GM18499 (cell line): Measurements from ENCODE around the gene TRPC6.
"Not testable (repeated sequence)": the region's sequence is repeated elsewhere in the genome, so short reads cannot be mapped to it uniquely, and the experiment has no call there.

Source experiments
- ATAC-seq: cut with Tn5 transposase; IDR thresholded peaks from one replicate; pipeline ENCODE4 v1.9.1; 2021; ENCODE audit warnings: moderate number of reproducible peaks; ENCODE audit not compliant: insufficient read depth, unreplicated experiment

The TRPC6 gene

DNA sequence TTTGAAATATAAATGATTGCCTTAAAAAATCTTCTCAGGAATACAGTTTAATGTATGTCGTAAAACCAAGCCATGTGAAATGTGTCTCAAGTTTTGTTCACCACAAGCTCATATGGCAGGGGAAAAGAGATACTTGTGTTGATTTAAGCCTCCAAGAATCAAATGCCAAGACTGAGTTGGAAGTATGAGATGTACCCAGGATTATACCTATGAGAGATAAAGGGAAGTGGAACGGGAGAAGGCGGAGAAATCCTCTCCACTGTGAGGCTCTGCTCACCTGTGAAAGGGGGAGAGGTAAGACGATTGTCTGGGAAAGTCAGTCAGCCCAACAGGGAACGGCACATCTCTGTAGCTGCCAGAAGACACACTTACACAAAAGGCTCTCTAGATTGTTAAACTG is 124.8 kb downstream of the TRPC6 start:
- no peak for ATAC-seq

DNA sequence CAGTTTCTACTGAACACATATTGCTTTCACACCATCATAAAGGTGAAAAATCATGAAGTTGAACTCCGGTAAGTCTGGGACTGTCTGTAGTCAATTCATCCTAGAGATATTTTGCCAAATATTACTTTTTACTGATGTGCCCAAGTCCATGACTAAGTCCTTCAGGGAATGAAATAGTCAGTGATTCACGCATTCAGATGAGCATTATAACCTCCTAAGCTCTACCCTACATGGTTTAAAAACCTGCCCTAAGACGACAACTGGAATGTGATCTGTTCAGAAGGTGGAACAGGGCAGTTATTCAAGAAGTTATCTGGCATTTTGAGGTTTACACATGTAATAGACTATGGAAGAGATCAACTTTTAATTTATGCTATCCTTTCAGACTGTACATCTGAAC is 125.6 kb downstream of the TRPC6 start:
- ATAC-seq: no peak

DNA sequence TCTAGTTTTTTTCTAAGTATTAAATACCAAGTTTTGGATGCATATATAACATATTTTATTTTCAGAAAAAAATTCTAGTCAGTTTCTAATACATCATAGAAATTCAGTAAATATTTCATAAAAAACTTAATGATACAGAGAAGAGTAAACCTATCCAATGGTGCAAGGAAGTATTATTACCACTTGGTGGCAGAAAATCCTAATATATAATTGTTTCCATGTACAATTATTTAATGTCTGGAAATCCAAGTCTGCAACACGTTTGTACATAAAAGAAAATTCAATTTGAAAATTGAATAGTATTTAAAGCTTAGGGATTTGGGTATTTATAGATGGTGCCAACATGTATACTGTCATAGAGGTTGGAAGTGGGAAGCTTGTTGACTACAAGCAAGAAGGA is 127.0 kb downstream of the TRPC6 start:
- ATAC-seq: no peak

DNA sequence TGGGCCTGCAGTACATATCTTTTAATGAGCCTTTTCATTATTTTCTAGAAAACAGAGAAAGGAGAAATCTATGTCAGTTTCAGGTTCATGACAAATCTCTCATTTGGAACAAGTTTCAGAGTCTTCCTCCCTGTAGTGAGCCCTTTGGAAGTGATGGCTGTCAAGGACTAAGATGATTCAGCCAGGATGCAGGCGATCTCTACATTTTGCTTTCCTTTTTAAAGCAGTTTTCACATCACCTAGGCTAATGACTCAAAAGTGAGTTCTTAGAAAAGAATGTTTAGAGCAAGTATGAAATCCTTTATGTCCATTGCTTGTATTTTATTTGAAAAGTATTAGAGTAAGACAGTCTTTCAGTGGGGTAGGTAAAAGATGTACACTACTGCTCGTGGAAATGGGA is 130.1 kb downstream of the TRPC6 start:
- ATAC-seq: no peak

DNA sequence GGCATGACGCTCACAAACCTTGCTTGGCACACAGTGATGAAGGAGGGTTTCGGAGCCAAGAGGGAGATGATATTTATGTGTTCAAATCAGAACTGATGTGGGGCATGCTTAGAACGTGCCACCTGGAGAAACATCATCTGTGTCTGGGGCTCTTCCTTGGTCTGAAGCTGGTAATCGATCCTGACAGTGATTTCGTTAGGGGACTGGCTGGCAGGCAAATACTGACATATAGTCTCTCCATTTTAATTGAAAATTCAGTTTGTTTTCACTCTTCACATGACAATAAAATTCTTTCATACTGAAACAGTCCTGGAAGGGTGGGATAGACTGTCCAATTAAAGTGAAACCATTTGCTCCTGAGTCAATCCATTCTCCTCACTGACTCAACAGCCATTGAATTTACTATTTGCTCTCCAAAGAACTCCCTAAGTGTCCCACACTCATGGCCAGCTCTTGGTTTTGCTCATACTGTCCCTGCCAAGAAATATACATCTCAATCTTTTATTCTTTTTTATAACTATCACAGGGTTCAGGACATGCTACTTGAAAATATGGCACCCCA is 134.8 kb downstream of the TRPC6 start:
- ATAC-seq: no peak

DNA sequence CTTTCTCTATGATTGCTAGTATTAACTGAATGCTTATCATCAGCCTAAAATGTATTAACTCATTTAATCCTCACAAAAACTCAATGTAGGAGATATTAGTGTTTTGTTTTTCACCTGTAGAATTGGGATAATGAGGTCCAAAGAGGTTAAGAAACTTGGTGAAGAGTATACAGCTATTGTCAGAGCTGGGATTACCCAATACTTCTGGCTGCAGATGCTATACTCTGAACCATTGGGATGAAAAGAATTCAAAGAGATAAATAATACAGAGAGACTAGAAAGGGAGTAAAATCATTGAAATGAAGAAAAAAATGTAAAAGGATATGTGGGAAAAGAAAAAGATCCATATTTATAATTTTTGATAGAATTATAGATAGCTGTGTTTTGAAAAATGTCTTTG is 137.1 kb downstream of the TRPC6 start:
- no peak for ATAC-seq

DNA sequence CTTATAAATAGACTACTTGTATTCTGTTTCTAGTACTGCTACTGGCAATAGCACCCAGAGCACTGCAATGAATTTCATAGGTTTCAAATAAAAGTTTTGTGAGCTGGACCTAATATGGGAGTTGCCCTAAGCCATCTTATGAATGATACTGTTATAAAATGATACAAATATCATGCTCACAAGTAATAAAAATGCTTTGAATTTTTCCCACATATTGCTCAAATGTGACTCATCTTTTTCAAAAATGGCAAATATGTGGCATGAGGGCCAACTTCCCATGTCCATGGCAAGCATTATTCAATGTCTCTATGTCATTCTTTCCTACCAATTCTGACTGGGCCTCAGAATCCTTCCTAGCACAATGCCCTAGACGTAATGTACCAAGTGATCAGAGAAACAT is 137.6 kb downstream of the TRPC6 start:
- no peak for ATAC-seq

DNA sequence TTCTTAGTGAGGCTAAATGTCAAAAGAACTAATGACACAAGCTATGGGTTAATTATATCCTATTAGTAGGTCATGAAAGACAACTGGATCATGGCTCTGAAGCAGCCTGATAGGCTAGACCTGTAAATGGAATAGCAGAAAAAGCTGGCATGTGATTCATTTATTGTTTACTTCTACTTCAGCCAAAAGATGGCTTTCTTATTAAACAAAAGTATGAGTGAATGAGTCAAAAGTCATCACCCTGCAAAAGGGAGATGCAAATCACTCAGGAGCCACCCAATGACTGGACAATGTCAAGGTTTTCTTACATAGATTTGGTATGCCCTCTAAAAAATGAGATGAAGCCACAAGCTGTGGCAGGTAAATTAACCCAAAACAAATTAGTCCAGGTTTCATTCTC is 138.0 kb downstream of the TRPC6 start:
- no peak for ATAC-seq

DNA sequence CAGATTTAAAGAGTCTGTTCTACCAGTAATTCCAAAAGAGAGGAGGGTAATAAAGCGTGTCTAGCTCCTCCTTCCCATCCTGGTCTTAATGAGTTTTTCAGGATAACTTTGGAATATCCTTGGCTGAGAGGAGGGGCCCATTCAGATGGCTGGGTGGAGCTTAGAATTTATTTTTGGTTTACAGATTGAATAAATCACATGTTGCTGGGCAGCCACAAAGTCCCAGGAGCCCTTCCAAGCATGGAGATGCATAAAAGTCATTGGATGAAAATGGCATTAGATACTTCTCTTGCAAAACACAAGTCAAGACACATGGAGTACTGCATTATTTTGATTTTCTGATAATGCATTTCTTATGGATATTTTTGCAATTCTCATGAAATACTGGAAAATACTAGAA is 139.0 kb downstream of the TRPC6 start:
- no peak for ATAC-seq

DNA sequence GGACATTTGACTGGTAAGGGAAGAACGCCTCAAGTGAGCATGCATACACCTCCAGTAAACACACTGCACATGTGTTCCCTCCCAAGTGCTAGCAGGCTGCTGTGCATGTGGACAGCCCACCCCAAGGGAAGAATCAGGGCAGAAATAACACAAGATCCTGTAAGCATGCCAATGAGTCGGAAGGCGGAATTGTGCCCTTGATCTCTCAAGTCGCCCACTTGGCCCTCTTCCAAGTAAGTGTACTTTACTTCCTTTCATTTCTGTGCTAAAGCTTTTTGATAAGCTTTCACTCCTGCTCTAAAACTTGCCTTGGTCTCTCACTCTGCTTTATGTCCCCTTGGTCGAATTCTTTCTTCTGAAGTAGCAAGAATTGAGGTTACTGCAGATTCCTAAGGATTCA is 139.6 kb downstream of the TRPC6 start:
- no peak for ATAC-seq

DNA sequence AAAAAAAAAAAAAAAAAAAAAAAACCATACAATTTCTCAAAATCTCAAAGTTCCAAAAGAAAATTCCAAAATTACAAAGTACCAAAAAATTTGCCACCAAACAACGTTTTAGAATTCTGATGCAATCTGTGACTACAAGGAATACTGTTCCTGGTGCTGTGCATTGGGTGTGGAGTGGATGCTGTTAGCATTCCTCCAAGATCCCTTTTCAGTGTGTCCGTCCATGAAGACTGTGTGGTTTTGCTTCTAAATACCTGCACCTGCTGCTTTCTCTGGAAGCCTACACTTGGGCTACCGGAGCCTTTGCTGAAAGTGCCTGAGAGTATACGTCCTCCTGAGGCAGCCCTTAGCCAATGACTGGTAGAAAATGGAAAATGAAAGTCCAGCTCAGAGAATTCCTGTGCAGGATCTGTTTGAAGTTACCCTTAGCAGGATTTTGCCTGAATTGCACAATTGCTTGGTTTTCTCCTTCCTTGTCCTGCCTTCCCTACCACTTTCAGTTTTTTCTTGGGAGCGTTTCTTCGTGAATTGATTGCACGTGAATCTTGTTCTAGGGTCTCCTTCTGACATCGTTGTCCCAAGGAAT is 140.8 kb downstream of the TRPC6 start:
- no peak for ATAC-seq

DNA sequence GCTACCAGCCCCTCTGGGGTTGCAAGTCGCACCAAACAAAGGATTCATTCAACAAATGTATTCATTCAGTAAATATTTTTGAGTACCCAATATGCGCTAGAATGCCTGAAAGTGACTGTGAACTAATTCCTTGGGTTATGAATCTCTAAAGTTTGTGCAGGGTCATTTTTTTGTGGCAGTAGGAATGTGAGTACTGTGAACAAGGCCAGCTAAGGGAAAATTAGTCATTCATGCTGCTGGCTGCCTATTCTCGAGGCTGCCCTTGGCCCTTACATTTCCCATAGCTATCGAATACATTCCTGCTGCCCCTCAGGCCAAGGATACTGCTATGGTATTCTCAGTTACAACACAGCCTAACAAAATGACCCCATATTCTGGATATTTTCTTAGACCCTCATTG is 141.6 kb downstream of the TRPC6 start:
- ATAC-seq: no peak

DNA sequence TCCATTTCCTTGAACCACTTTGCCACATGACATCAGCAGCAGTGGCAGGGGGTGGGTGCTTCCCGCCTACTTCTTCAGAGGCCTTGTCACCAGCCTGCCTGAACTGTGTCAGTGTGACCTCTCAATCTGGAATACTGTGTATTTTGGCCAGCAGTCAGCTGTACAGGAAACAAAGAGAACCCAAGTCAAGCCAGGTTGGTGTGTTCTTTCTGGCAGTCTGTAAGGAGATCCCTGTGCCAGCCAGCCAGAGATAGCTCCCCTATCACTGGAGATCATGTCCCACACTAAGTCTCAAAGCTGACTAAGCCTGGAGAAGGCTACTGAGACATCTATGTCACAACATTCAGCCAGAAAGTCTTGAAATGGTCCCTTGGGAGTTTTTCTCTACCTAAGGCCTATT is 142.1 kb downstream of the TRPC6 start:
- no peak for ATAC-seq

DNA sequence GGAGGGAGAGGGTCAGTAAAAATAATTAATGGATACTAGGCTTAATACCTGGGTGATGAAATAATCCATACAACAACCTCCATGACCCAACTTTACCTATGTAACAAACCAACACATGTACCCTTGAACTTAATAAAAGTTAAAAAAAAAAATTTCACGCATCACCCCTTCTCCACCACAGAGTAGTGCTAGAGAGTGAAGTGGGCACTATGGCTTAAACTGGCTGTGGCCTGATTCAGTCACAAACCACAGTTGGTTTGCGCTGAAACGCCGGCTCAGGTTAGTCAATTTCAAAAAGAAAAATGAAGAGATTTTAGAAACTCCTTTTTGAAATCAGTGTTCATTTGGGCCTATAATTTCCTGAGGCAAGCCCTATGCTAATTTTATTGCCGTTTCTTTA is 144.3 kb downstream of the TRPC6 start:
- no peak for ATAC-seq

DNA sequence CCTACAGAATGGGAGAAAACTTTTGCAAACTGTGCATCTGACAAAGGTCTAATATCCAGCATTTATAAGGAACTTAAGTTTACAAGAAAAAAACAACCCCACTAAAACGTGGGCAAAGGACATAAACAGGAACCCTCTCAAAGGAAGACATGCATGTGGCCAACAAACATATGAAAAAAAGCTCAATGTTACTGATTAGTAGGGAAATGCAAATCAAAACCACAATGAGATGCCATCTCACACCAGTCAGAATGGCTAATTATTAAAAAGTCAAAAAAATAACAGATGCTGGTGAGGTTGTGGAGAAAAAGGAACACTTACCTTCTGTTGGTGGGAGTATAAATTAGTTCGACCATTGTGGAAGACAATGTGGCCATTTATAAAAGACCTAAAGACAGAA is 145.1 kb downstream of the TRPC6 start:
- ATAC-seq: not testable (repeated sequence)

DNA sequence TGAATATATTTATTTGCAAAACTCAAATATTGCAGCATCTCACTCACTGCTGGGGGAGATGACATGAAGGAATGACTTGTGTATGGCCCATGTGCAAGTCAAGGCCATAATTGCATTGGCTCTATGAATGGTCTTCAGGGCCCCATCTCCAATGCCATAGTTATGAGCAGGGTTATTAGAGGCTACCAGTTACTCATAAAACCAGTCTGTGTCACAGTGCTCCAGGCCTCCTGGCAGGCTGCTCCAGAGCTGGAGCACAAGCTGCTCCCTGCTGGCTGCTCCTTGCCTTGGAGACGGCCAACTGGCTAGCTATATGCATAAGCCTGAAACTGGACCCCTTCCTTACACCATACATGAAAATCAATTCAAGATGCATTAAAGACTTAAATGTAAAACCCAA is 145.7 kb downstream of the TRPC6 start:
- ATAC-seq: no peak

DNA sequence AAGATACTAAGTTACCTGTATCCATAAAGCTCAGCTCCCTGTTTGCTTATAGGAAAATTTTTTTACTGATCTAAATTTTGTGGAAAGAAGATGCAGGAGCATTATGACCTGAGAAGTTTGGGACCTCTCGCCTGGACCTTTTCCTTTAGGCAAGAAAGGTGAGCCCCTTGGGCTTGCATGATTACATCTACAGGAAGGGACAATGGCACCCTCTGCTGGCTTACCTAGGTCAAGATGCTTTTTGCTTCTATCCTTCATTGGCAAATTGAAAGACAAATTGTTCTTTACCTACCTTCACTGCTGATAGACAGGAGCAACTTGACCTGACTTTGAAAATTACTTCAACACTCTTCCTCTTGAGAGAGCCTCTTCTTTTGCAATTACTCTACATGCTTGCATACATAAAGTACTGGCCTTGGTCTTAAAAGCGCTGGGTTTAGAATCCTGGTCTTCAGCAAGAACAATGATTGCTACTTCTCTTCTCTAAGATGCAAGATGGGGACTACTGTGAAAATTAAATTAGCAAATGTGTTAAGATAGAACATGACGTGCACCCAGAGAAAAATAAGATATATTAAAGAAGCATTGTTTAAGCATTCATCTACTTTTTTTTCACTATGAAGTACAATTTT is 147.2 kb downstream of the TRPC6 start:
- no peak for ATAC-seq

DNA sequence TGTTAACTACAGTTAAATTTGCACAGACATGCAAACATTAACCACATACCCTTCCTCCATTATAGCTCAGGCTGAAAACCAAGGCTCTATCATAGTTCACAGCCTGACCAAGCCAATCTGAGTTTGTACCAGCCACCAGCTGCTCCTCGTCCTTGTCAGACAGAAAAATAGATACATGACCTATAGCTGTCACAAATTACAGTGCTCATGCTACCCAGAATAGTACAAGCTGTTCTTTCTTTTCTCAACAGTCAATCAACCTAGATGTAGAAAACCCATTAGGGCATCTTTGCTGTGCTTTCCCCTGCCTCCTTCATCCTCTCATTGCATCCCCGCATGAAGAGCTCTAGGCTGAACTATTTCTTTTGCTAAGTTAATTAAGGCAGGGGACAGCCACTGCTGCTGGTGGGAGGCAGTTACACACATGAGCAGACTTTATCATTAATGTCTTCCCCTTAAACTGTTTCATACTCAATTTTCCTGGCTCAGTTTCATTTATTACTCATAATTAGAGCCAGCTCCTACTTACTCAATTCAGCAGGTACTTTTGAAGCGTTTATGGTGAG is 148.3 kb downstream of the TRPC6 start:
- no peak for ATAC-seq

DNA sequence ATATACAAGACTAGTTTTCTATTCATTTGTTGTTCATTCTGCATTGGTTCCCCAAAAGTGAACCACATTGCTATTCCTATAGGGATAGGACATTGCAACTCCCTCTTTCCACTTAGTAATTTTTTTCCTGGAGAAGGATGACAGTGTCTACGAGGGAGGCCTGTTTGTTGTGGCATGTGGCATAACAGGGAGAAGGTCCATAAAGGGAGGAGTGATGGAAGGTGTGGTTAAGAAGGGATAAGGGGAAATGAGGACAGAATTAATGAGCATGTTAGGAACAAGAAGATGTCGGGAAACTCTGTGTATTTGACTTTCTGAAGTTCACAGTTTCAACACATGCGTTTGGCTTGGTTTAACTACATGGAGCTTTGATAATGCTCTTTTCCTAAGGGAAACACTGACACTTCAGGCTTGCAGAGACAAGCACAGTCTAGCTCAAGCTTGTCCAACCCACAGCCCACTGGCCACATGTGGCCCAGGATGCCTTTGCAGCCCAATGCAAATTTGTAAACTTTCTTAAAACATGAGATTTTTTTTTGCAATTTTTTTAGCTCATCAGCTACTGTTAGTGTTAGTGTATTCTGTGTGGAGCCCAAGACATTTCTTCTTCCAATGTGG is 149.7 kb downstream of the TRPC6 start:
- no peak for ATAC-seq

DNA sequence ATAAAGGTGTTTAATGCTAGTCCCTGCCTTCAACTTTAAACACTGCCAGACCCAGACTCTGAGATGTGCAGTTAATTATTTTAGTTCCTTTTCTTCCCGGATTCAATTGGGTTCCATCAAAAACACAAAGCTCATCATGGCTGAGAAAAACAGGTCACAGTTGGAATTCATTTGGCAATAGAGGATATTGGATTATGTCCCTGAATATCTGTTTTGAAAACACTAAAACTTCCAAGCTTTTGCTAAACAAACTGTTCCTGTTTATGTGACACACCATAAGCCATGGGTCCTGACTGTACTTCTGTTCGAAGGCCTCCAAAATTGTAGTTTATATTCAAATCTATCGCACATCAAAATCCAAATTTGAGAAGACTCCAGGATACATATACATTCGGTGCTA is 150.7 kb downstream of the TRPC6 start:
- ATAC-seq: no peak

DNA sequence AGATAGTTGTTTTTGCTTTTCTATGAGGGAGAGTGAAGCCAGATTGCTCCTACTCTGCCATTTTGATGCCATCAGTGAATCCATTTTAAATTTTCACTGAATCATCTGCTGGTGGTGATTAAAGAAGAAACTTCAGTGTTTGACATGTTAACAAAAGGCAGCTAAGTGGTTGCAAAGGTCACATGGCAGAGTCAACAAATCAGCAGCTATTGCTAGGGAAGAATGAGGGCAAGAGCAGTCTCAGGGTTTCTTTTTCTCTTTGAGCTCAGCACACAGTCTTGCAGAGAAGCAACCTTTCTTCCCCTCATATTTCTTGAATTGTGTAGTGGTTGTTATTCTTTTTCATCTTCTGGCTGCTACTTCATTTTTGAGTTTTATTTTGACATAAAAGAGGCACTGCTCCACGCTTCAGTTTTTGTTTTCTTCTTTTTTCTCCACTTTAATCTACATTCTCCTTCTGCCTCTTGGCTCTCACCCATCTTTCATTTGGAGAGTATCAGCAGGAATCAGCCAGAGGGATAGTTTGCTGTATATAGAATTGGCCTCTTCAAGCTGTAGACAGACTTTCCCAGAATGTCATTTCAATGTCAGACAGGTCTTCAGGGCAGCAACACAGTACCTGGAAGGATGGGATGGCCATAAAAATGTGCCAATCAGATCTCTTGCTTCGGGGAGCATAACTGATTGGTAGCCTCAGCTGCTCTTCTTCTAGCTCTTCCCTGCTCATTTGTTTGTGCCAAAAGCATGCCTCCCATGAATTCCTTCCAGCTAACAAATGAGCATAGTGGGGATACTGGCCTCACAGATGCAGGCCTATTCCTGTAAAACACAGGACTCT is 153.9 kb downstream of the TRPC6 start:
- no peak for ATAC-seq
